Stimulated activated CD4-positive, alpha-beta T cell treated with anti-CD3 and anti-CD28 coated beads, Interleukin-15, amount 100 ng/mL, for 1 hour (primary cell): Measurements from ENCODE around the gene ABCG8.
"Not testable (repeated sequence)": the region's sequence is repeated elsewhere in the genome, so short reads cannot be mapped to it uniquely, and the experiment has no call there.

Experiments used
- DNase-seq, 2 donors: peaks; one replicate each; pipeline ENCODE4 v3.0.0-alpha.2; 2020; ENCODE audit warnings: low read depth in 1 of 2, low spot score in 1 of 2

The ABCG8 gene

GRCh38 chr2:43906448-43907109 is 67.8 kb downstream of the ABCG8 start:
- DNase-seq: no peak

DNA sequence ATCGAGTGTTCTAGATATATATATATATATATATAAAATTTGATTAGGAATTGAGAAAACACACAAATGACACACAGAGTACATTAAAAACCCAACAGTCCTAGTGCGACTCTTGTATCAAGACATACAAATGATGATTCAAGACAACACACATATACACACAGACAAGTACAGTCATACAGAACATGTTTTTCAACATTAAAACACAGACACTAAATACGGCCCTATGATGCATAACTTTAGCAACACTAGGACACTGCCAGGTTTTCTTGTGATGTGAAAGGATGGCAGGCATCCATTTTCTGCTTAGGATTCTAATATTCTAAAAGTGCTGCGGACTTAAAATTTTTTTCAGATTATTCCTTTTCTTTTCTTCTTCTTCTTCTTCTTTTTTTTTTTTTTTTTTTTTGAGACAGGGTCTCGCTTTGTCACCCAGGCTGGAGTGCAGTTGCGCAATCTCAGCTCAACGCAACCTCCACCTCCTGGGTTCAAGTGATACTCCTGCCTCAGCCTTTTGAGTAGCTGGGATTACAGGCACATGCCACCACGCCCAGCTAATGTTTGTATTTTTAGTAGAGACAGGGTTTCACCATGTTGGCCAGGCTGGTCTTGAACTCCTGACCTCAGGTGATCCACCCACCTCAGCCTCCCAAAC is 72.5 kb downstream of the ABCG8 start:
- DNase-seq: not testable (repeated sequence)

DNA sequence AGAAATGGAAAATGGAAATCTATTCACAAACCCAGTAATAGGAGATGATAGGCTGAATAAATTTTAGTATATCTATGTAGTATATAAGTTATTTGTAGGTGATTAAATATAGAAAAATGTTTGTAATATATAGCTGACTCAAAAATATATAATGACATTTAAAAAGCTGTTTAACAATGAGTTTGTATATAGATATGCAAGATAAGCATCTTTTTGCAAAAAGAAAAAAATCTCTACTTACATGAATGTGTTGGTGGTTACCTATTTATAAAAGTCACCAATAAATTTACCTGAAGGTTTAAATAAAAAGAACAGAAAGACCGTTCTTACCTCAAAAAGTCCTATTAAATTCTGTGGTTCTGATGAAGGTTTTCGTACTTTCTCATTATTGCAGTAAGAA is 85.7 kb downstream of the ABCG8 start:
- DNase-seq: no peak

DNA sequence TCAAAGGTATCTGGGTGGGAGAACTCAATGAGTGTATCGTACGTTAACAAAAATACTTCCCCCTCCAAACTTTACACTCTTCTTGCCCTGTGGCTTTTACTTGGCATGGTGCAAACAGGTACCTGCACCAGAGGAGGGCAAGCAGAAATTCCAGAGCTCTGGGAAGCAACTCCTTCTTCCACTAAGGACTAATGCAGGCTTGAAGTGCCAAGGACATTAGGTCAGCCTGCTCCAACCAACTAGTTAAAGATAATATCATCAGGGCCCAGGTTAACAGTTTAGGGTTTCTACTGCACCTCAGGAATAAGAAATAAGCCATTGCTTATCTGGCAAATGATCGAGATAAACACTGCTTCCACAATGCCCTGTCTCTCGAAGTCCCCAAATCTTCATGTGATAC is 86.7 kb downstream of the ABCG8 start:
- no peak for DNase-seq

DNA sequence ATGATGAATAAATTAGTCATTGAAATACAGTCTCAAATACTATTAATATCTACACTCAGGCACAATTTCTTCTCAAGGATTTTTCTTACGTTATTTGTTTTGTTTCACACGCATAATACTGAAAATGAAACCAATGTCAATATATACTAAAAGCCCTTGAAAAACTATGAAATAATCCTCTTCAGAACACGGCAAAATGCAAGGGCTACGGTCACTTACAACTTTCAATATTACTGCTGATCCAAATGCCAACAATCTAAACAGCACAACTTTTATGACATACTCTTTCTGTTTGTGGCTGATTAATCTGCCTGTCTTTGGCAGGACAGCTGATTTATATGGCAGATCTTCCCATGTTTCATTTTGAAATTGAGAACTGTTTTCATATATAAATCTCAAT is 88.7 kb downstream of the ABCG8 start:
- no peak for DNase-seq

- DNase-seq: no peak
Measured at GRCh38 chr2:43931293-43931692, 92.5 kb downstream of the ABCG8 start.
